OCI-LY7 (cell line): Measurements from ENCODE around the gene FBXO28. TPM values are rescaled to one million over a fixed set of nuclear protein-coding genes. Genes with fewer than 3 reads are reported as not detected.

Experiments
- BruUV-seq: library from RNA; stranded (reverse); fragments of 400-500 nt; replicated peaks from 2 replicates; lab custom pipeline; 2021; lab: Mats Ljungman, UMichigan
- CTCF ChIA-PET: fragments of 300-600 bp; sonication (Branson Sonifier 250); formaldehyde crosslinking; loops from one replicate; lab custom pipeline; 2022; ENCODE audit warnings: antibody characterized with exemption; ENCODE audit not compliant: unreplicated experiment; lab: Charles Lee
- POLR2A ChIA-PET: fragments of 300-600 bp; sonication (Branson Sonifier 250); formaldehyde crosslinking; loops from one replicate; lab custom pipeline; 2022; ENCODE audit warnings: antibody characterized with exemption; lab: Charles Lee
- DNase-seq: peaks from one replicate; pipeline ENCODE4 v3.0.0-alpha.2; 2015; ENCODE audit warnings: low spot score
- H2AFZ ChIP-seq: fragments of 200-600 bp; sonication (generic), shearing (Covaris generic); 2 replicates; pipeline ENCODE4 v1.6.1; 2014; ENCODE audit warnings: mild to moderate bottlenecking, antibody characterized with exemption, low read length, moderate library complexity
- H3K27ac ChIP-seq: fragments of 200-600 bp; sonication (generic); 2 replicates; pipeline ENCODE4 v1.5.1; 2014; ENCODE audit warnings: mixed run types, low read depth, mild to moderate bottlenecking, moderate library complexity, low read length, inconsistent platforms; ENCODE audit not compliant: poor library complexity, severe bottlenecking
- H3K36me3 ChIP-seq: fragments of 200-600 bp; sonication (generic); 2 replicates; pipeline ENCODE4 v1.6.1; 2014; ENCODE audit warnings: mild to moderate bottlenecking, antibody characterized with exemption, low read length, moderate library complexity, mixed read lengths; ENCODE audit not compliant: insufficient read depth
- H3K4me1 ChIP-seq: fragments of 200-600 bp; sonication (generic); 2 replicates; pipeline ENCODE4 v1.5.1; 2014; ENCODE audit warnings: mild to moderate bottlenecking, low read length; ENCODE audit not compliant: insufficient read depth, poor library complexity, severe bottlenecking
- H3K4me2 ChIP-seq: fragments of 200-600 bp; sonication (generic); 2 replicates; pipeline ENCODE4 v1.6.1; 2014; ENCODE audit warnings: mild to moderate bottlenecking, low read length
- H3K4me3 ChIP-seq: fragments of 200-600 bp; sonication (generic); 2 replicates; pipeline ENCODE4 v1.5.1; 2014; ENCODE audit warnings: mild to moderate bottlenecking, low read depth, low read length; ENCODE audit not compliant: poor library complexity, severe bottlenecking
- H3K79me2 ChIP-seq: fragments of 200-600 bp; sonication (generic); 2 replicates; pipeline ENCODE4 v1.6.1; 2016; ENCODE audit warnings: low read depth, mild to moderate bottlenecking, low read length, moderate library complexity, mixed read lengths; ENCODE audit not compliant: insufficient read depth
- H3K9me2 ChIP-seq: fragments of 200-600 bp; sonication (generic); 2 replicates; pipeline ENCODE4 v1.6.1; 2016; ENCODE audit warnings: mild to moderate bottlenecking, low read length, mixed read lengths; ENCODE audit not compliant: insufficient read depth
- H3K9me3 ChIP-seq: fragments of 200-600 bp; sonication (generic); 2 replicates; pipeline ENCODE4 v1.6.1; 2014; ENCODE audit warnings: mild to moderate bottlenecking, mixed run types, low read length, mixed read lengths
- H4K20me1 ChIP-seq: fragments of 200-600 bp; sonication (generic); 2 replicates; pipeline ENCODE4 v1.6.1; 2014; ENCODE audit warnings: mild to moderate bottlenecking, antibody characterized with exemption, low read length, moderate library complexity, mixed read lengths; ENCODE audit not compliant: insufficient read depth
- EZH2phosphoT487 ChIP-seq: fragments of 200-600 bp; sonication (generic); IDR thresholded peaks from 2 replicates; pipeline ENCODE4 v1.6.1; 2018; ENCODE audit warnings: low read depth, borderline replicate concordance, mild to moderate bottlenecking, mixed run types, antibody characterized with exemption, low read length, moderate library complexity, mixed read lengths
- intact Hi-C: fragments of 100-400 bp; cut with micrococcal nuclease; formaldehyde crosslinking; loops from one replicate; pipeline ENCODE4 v1.10.0; 2022; ENCODE audit not compliant: unreplicated experiment
- total RNA-seq, 2 experiments: library from RNA; depleted of rRNA in 1 of 2; stranded (reverse); fragments of >200 nt in 1 of 2; shearing (Covaris generic) in 1 of 2; gene quantifications; 2 replicates each; pipeline ENCODE4 v1.2.3, GENCODE V29; 2014 to 2022
- TF ChIP-seq, protein P1 (sequence below): fragments of 200-600 bp; sonication (generic); conservative IDR thresholded peaks from 2 replicates; pipeline ENCODE4 v1.5.1; 2014; ENCODE audit warnings: mild to moderate bottlenecking, antibody characterized with exemption, low read length, moderate library complexity, mixed read lengths

The FBXO28 gene
- total RNA-seq, 2 experiments from 2014 or later, result 20.1 to 23.3 TPM

DNA sequence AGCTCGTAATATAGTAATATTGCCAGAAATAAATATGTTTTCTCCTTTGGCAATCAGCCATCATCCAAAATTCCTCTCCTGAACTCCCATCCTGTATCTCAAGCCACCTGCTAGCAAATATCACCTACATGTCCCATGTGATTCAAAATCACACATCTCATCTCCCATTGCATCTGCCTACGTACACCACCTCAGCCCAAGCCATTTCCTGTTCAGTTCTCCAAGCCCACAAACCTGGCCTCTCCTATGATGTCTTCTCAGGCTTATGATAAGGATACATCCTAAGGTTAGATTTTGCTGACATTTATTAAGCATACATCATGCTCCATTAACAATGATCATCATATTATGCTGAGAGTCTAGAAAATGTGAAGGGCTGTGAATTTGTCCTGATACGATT lies 37.2 kb downstream of the FBXO28 start:
- no peaks in the 10 kb centered on the region for H3K9me2 ChIP-seq
- POLR2A ChIA-PET, result interaction anchor here (0.6 to 0.9 kb wide), 2 partner anchors 8 to 9 kb away, joined by 3 read pairs; no protein-coding TSS in a partner anchor
- CTCF ChIA-PET, result no interaction called here
- H3K9me3 ChIP-seq, result no peaks in the 10 kb centered on the region
- no peaks in the 10 kb centered on the region for H3K4me1 ChIP-seq
- TF ChIP-seq, protein P1, sequence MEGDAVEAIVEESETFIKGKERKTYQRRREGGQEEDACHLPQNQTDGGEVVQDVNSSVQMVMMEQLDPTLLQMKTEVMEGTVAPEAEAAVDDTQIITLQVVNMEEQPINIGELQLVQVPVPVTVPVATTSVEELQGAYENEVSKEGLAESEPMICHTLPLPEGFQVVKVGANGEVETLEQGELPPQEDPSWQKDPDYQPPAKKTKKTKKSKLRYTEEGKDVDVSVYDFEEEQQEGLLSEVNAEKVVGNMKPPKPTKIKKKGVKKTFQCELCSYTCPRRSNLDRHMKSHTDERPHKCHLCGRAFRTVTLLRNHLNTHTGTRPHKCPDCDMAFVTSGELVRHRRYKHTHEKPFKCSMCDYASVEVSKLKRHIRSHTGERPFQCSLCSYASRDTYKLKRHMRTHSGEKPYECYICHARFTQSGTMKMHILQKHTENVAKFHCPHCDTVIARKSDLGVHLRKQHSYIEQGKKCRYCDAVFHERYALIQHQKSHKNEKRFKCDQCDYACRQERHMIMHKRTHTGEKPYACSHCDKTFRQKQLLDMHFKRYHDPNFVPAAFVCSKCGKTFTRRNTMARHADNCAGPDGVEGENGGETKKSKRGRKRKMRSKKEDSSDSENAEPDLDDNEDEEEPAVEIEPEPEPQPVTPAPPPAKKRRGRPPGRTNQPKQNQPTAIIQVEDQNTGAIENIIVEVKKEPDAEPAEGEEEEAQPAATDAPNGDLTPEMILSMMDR, result no peak
- TF ChIP-seq EZH2phosphoT487, result no peak
- intact Hi-C loops, result no loop called here
- H2AFZ ChIP-seq, result no peak overlapping the region
- no peaks in the 10 kb centered on the region for H3K79me2 ChIP-seq
- H3K27ac ChIP-seq, result no peak overlapping the region
- no peaks in the 10 kb centered on the region for H4K20me1 ChIP-seq
- no peak overlapping the region for H3K4me3 ChIP-seq
- DNase-seq, result no peak
- no TSS peak for BruUV-seq
- H3K36me3 ChIP-seq, result peaks cover 36% of the 10 kb centered on the region
- no peak overlapping the region for H3K4me2 ChIP-seq

DNA sequence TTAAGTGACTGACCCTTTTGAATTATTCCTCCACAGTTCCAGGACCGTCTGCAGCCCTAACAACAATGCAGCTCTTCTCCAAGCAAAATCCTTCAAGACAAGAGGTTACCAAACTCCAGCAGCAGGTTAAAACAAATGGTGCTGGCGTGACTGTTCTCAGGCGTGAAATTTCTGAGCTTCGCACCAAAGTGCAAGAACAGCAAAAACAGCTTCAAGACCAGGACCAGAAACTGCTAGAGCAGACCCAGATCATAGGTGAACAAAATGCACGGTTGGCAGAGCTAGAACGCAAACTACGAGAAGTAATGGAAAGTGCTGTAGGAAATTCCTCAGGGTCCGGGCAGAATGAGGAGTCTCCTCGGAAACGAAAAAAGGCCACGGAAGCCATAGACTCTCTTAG lies 43.4 kb downstream of the FBXO28 start:
- H3K9me2 ChIP-seq, result no peaks in the 10 kb centered on the region
- no TSS peak for BruUV-seq
- no peaks in the 10 kb centered on the region for H3K79me2 ChIP-seq
- no peaks in the 10 kb centered on the region for H3K9me3 ChIP-seq
- H3K4me2 ChIP-seq, result no peak overlapping the region
- intact Hi-C loops, result no loop called here
- TF ChIP-seq, protein P1, result no peak
- no peak for TF ChIP-seq EZH2phosphoT487
- H2AFZ ChIP-seq, result no peak overlapping the region
- POLR2A ChIA-PET, result interaction anchor here (0.6 kb wide), 1 partner anchor 163 kb away, joined by 3 read pairs; no protein-coding TSS in a partner anchor
- H3K4me1 ChIP-seq, result no peaks in the 10 kb centered on the region
- peaks cover 78% of the 10 kb centered on the region for H3K36me3 ChIP-seq
- CTCF ChIA-PET, result no interaction called here
- H4K20me1 ChIP-seq, result no peaks in the 10 kb centered on the region
- no peak for DNase-seq
- H3K27ac ChIP-seq, result no peak overlapping the region
- H3K4me3 ChIP-seq, result no peak overlapping the region

DNA sequence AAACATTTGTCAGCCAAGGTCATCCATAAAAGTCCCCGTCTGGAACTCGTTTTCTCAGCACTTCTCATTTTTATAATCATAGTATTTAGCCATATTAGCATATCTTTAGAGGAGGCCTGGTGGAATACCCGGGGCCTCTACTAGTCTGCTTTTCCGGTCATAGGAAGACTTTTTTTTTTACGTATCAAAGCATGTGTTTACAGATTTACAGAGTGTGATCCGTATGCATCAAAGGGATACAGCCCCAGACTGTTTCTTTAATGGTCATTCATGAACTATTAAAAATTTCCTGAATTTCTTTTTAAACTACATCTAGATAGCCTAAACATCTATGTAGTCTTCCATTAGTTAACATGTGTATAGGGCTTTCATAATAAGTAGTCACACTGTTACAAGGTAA lies 45.6 kb downstream of the FBXO28 start:
- ChIA-PET POLR2A (interaction anchor here (0.6 to 1.1 kb wide), 3 partner anchors 9 to 515 kb away, joined by 3 to 6 read pairs (median 3); no protein-coding TSS in a partner anchor), CTCF (no interaction called here)
- H3K4me2 ChIP-seq, result no peak overlapping the region
- peaks cover 61% of the 10 kb centered on the region for H3K36me3 ChIP-seq
- H3K4me3 ChIP-seq, result no peak overlapping the region
- no peaks in the 10 kb centered on the region for H4K20me1 ChIP-seq
- H3K27ac ChIP-seq, result no peak overlapping the region
- no peaks in the 10 kb centered on the region for H3K9me2 ChIP-seq
- BruUV-seq, result no TSS peak
- H2AFZ ChIP-seq, result no peak overlapping the region
- H3K4me1 ChIP-seq, result no peaks in the 10 kb centered on the region
- no peak for DNase-seq
- intact Hi-C loops, result no loop called here
- H3K79me2 ChIP-seq, result no peaks in the 10 kb centered on the region
- TF ChIP-seq, protein P1, result no peak
- TF ChIP-seq EZH2phosphoT487, result no peak
- no peaks in the 10 kb centered on the region for H3K9me3 ChIP-seq
